ENCODE data around the gene MTUS2.

DNA sequence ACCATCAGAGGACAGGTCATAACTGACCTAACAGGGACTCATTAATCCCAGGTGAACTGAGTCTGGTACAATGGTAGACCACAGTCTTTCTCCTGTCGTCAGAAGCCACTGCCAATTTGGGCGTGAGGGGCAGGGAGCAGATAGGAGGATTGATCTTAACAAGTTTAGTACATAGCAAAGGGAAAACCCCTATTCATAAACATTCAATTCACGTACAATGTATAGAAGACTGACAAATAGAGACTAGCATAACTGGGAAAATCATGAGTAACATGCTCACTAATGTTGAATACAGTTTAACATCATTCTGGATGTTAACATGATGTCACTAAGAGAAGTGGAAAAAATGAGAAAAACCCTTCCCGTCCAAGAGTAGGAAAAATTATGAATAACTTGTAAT, 721.3 kb downstream of the MTUS2 start:
- TF ChIP-seq, protein P1, sequence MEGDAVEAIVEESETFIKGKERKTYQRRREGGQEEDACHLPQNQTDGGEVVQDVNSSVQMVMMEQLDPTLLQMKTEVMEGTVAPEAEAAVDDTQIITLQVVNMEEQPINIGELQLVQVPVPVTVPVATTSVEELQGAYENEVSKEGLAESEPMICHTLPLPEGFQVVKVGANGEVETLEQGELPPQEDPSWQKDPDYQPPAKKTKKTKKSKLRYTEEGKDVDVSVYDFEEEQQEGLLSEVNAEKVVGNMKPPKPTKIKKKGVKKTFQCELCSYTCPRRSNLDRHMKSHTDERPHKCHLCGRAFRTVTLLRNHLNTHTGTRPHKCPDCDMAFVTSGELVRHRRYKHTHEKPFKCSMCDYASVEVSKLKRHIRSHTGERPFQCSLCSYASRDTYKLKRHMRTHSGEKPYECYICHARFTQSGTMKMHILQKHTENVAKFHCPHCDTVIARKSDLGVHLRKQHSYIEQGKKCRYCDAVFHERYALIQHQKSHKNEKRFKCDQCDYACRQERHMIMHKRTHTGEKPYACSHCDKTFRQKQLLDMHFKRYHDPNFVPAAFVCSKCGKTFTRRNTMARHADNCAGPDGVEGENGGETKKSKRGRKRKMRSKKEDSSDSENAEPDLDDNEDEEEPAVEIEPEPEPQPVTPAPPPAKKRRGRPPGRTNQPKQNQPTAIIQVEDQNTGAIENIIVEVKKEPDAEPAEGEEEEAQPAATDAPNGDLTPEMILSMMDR (IDR thresholded peaks at IDR 0.05): no peak
- no peak for TF ChIP-seq POLR2A (IDR thresholded peaks at IDR 0.05)
